SW480 (cell line): ENCODE measurements around the gene WNT7B.

ENCODE experiments used
- DNase-seq: peaks from one replicate; pipeline ENCODE4 v3.0.0-alpha.2; 2016; ENCODE audit warnings: low spot score

The WNT7B gene

GRCh38 chr22:45906946-45907345, 70.0 kb downstream of the WNT7B start:
- DNase-seq, result no peak

- no peak for DNase-seq
Measured at GRCh38 chr22:45905924-45906865, 70.8 kb downstream of the WNT7B start.

- DNase-seq, result no peak
Measured at GRCh38 chr22:45905326-45905923, 71.5 kb downstream of the WNT7B start.

- DNase-seq, result no peak
Measured at GRCh38 chr22:45904236-45904635, 72.7 kb downstream of the WNT7B start.

GRCh38 chr22:45903355-45904135, 73.4 kb downstream of the WNT7B start:
- DNase-seq, result no peak

- DNase-seq, result no peak
Measured at GRCh38 chr22:45897736-45898135, 79.2 kb downstream of the WNT7B start.

- DNase-seq, result no peak
Measured at GRCh38 chr22:45896964-45897538, 79.9 kb downstream of the WNT7B start.

- DNase-seq, result no peak
Measured at GRCh38 chr22:45896153-45896951, 80.6 kb downstream of the WNT7B start.

- no peak for DNase-seq
Measured at GRCh38 chr22:45895436-45896152, 81.4 kb downstream of the WNT7B start.

- peak; percentile 39 for DNase-seq
Measured at GRCh38 chr22:45893516-45893915, 83.4 kb downstream of the WNT7B start.

- no peak for DNase-seq
Measured at GRCh38 chr22:45892681-45893461, 84.1 kb downstream of the WNT7B start.

GRCh38 chr22:45891996-45892621, 84.9 kb downstream of the WNT7B start:
- DNase-seq, result no peak

GRCh38 chr22:45891471-45891995, 85.4 kb downstream of the WNT7B start:
- DNase-seq, result no peak

- DNase-seq, result no peak
Measured at GRCh38 chr22:45891021-45891421, 85.9 kb downstream of the WNT7B start.

- DNase-seq, result no peak
Measured at GRCh38 chr22:45890351-45890635, 86.7 kb downstream of the WNT7B start.

- peak; percentile 17 for DNase-seq
Measured at GRCh38 chr22:45889539-45890350, 87.2 kb downstream of the WNT7B start.

GRCh38 chr22:45889093-45889538, 87.8 kb downstream of the WNT7B start:
- no peak for DNase-seq
